Brain microvascular endothelial cell (primary cell): Measurements from ENCODE around the gene TIFAB.

Experiments
- DNase-seq: peaks from one replicate; pipeline ENCODE4 v3.0.0-alpha.2; 2020
- H3K27ac ChIP-seq: fragments of 250-450 bp; sonication (Bioruptor Pico); 2 replicates; pipeline ENCODE4 v1.5.1; 2020; ENCODE audit warnings: mild to moderate bottlenecking, moderate library complexity
- H3K27me3 ChIP-seq: fragments of 250-450 bp; sonication (Bioruptor Pico); replicated peaks from 2 replicates; pipeline ENCODE4 v1.5.1; 2020; ENCODE audit warnings: mild to moderate bottlenecking
- H3K36me3 ChIP-seq: fragments of 250-450 bp; sonication (Bioruptor Pico); replicated peaks from 2 replicates; pipeline ENCODE4 v1.5.1; 2020; ENCODE audit warnings: mild to moderate bottlenecking
- H3K4me3 ChIP-seq: 2 replicates; pipeline ENCODE4 v1.5.1; 2011; ENCODE audit warnings: low read depth, mild to moderate bottlenecking, control low read depth, low read length, moderate library complexity
- CTCF ChIP-seq: IDR thresholded peaks from 2 replicates; pipeline ENCODE4 v1.5.1; 2011; ENCODE audit warnings: low read depth, mild to moderate bottlenecking, moderate library complexity, low read length, control low read depth, inconsistent platforms; ENCODE audit errors: missing control alignments
- in situ Hi-C: cut with HindIII; loops from 2 replicates; pipeline ENCODE4 v1.10.0; 2017; ENCODE audit warnings: low sequenced_read_pairs, low pct_ligation_motif_present

The TIFAB gene

GRCh38 chr5:135398855-135399793 is 53.0 kb downstream of the TIFAB start, which contains the start of gene MACROH2A1:
TSS of gene MACROH2A1 (minus strand) at chr5:135399231. CDS start at chr5:135389093, 10,138 bp downstream.
- H3K36me3 ChIP-seq, result no peaks in the 10 kb centered on the region
- H3K27me3 ChIP-seq, result no peaks in the 10 kb centered on the region
- in situ Hi-C loops, result no loop called here
- no peak for TF ChIP-seq CTCF
- DNase-seq, result peak; percentile 75
- H3K4me3 ChIP-seq, result peak within 1 kb of the TSS; percentile 80
- peak within 1 kb of the TSS; percentile 81 for H3K27ac ChIP-seq

- peak overlapping the region; percentile 81 for H3K27ac ChIP-seq
- H3K36me3 ChIP-seq, result no peaks in the 10 kb centered on the region
- no peaks in the 10 kb centered on the region for H3K27me3 ChIP-seq
- in situ Hi-C loops, result no loop called here
- TF ChIP-seq CTCF, result no peak
- no peak for DNase-seq
- peak overlapping the region; percentile 80 for H3K4me3 ChIP-seq
Measured at GRCh38 chr5:135398160-135398854, 53.8 kb downstream of the TIFAB start.
